SU-DHL-6 (cell line): ENCODE results near the gene CDC45.

Source experiments
- EZH2phosphoT487 ChIP-seq: fragments of 200-600 bp; sonication (generic), shearing (Covaris generic); conservative IDR thresholded peaks from 2 replicates; pipeline ENCODE4 v1.6.1; 2018; ENCODE audit warnings: mild to moderate bottlenecking, antibody characterized with exemption, low read length, moderate library complexity, mixed read lengths
- TF ChIP-seq, protein P1 (sequence below): fragments of 200-600 bp; sonication (generic); IDR thresholded peaks from one replicate; pipeline ENCODE4 v1.5.1; 2017; ENCODE audit warnings: antibody characterized with exemption, mild to moderate bottlenecking, low read length, moderate library complexity; ENCODE audit not compliant: insufficient read depth, poor library complexity, severe bottlenecking

GRCh38 chr22:19470010-19470409 is 9.7 kb upstream of the CDC45 start:
- TF ChIP-seq, protein P1, sequence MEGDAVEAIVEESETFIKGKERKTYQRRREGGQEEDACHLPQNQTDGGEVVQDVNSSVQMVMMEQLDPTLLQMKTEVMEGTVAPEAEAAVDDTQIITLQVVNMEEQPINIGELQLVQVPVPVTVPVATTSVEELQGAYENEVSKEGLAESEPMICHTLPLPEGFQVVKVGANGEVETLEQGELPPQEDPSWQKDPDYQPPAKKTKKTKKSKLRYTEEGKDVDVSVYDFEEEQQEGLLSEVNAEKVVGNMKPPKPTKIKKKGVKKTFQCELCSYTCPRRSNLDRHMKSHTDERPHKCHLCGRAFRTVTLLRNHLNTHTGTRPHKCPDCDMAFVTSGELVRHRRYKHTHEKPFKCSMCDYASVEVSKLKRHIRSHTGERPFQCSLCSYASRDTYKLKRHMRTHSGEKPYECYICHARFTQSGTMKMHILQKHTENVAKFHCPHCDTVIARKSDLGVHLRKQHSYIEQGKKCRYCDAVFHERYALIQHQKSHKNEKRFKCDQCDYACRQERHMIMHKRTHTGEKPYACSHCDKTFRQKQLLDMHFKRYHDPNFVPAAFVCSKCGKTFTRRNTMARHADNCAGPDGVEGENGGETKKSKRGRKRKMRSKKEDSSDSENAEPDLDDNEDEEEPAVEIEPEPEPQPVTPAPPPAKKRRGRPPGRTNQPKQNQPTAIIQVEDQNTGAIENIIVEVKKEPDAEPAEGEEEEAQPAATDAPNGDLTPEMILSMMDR, result no peak
- TF ChIP-seq EZH2phosphoT487, result no peak
